NCI-H1417 (cell line): Measurements from ENCODE around the gene VPS51.

ENCODE experiments used
- DNase-seq, 3 experiments: peaks; one replicate each; lab custom pipeline; 2025; lab: John Stamatoyannopoulos, UW

VPS51 gene

DNA sequence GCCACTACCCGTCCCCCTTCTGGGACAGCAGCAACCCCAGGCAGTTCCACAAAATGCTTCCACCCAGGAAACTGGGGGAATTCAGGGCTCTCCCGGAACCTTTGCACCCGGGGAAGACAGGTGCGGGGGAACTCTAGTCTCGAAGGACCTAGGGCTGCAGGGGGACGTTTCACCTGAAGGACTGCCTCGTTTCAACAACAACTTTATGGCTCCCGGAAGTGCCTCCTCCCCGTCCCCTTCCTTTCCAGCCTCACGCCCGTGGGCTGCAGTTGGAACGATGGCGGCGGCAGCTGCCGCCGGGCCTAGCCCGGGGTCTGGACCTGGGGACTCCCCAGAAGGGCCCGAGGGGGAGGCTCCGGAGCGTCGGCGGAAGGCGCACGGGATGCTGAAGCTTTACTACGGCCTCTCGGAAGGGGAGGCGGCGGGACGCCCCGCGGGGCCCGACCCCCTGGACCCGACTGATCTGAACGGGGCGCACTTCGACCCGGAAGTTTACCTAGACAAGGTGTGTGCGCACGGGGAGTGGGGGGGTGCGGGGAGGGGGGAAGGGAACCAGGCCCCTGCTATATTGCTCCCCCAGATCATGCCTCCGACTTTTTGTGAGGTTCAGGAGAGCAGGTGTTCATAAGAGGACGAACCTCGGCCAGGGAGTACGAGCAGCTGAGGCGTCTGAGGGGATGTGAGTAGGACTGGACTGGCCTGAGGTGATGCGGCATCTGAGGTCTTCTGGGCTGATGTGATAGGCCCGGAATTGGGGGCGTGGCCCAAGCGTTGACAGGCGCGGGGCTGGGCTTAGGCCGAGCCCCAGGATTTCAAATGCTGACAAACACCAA lies at the start of gene VPS51:
Gene VPS51 (plus strand): TSS at position 241 of the 833 bp plus-strand sequence. CDS start 37 bp downstream, at position 278.
- peak; percentile 90 to 98 (median 96) for DNase-seq

DNA sequence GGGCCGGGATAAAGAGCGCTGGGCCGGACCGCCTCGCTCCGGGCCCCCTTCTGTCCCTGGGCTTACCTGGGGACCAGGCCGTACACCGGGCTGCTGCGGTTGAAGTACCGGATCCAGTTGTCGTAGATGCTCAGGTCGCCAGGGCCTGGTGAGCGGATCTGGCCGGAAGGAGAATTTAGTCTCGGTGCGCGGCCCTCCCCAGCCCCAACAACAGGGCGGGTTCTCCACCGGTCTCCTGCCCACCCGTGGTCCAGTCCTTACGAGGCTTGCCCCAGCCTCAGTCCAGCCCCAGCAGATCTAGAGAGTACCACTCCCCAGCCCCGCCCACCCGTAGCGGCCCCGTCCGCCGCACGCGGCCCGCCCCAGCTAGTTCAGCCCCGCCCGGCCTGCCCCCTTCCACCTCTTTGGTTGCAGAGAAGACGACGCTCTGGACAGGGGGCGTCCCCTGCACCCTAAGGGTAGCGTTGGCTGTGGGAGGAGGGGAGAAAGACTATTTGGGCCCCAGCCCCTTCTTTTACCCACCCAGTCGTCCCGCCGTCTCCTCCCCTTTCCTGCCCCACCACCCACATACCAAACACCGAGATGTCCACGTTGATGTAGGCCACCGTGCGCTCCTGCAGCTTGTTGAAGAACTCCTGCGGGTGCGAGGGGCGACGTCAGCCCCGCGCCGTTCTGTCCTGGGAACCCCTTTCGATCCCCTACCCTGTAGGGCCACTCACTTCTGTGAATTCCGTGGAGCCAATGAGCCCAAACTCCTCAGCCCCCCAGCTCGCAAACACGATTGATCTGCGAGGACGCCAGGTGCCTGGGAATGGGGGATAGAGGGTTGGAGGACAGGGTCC lies 48.2 kb upstream of the VPS51 start:
- no peak for DNase-seq

DNA sequence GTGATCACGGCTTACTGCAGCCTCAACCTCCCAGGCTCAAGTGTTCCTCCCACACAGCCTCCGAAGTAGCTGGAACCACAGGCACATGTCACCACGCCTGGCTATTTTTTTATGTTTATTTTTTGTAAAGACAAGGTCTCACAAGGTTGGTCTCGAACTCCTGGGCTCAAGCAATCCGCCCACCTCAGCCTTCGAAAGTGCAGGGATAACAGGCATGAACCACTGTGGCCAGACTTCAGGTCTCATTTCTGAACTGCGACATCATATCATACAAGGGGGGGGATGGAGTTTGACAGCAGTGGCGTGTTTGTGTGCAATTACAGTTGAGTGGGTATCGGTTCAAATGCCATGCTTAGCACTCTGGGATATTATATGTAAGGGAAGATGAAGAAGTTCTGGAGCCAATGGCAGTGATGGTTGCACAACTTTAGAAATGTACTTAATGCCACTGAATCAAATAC lies 44.6 kb upstream of the VPS51 start:
- no peak for DNase-seq

DNA sequence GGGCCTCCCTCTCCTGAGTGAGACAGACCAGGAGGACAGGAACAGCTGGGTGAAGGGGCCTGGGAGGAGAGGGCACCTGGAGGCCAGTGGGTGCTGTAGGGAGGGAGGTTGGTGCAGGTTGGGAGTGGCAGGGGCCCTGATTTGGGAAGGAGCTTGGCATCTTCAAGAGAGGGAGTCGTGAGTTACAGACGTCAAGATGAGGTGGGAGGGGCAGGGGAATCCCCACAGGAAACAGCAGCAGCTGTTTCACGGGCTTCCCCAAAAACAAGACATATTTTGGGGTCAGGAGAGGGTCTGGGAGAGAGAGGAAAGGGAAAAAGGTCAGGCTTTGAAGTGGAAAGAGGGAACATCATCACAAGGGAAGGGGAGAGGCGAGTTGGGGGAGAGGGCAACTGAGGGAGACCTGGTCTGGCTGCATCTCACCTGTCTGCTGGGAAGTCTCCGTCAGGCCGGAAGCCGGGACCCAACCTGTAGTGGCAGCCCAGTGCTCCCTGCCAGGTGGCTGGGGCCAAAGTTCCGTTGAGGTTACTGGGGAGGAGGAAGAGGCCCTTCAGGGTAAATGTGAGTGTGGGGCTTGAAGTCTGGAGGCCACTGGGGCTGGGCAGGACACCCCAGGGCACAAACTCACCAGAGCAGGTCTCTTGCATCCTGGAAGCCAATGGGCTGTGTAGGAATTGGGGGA lies 42.0 kb upstream of the VPS51 start:
- DNase-seq, result no peak

DNA sequence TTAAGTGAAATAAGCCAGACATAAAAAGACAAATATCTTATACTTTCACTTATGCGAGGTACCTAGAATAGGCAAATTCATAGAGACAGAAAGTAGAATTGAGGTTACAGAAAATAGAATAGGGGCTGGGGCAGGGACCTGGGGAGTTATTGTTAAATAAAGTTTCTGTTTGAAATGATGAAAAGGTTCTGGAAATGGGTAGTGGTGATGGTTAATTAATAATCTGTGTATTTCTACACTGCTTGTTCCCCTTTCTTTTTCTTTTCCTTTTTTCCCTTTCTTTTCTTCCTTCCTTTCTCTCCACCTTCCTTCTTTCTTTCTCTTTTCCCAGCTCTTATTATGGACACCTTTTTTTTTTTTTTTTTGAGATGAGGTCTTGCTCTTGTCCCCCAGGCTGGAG lies 40.5 kb upstream of the VPS51 start:
- no peak for DNase-seq

DNA sequence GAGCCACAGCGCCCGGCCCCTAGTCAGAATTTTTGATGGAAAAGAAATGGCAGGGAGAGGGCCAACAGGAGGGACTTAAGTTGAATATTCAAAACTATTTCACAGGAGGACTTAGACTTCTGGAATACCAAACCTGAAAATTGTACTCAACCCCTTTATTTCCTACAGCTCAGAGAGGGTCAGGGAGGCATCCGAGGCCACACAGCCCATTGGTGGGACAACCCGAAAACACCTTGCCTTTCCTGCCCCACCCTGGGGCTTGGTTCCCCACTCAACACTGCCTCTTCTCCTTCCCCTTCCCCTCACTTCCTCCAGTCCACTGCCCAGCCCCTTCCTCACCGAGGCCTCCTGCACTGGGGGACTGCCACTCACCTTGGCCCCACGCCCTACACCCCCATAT lies 39.0 kb upstream of the VPS51 start:
- no peak for DNase-seq

DNA sequence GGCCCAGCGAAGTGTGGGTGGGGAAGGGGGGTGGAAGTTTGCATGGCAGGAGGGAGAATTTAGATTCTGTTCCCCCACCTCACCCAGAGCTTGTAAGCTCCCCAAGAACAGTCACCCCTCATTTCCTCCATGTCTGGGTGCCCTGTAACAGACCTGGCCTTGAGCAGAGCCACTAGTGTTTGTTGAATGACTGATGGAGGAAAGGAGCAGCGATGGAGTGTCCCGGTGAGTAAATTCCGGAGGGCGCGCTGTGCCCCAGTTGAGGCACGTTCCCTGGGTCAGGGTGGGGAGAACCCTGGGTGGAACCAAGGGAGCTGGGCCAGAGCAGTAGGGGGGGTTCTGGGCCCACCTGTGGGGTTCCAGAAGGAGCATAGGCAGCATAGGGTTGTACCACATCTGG lies 38.5 kb upstream of the VPS51 start:
- no peak for DNase-seq

DNA sequence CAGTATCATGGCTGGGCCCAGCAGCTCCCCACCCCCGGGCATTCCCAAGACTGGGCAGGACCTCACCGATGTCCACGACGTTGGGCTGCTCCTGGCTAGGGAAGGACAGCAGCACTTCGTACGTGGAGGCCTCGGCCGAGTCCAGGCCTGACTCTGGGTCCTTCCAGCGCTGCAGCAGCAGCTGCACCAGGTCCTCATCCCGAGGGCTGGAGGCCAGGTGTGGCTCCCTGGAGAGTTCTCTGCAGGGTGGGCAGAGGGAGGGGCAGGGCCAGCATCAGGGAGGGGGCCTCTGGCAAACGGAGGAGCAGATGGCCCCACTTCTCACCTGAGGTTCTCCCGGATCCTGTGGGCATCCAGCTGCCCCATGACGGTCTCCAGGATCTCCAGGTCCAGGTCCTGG lies 38.0 kb upstream of the VPS51 start:
- DNase-seq, result peak in 2 of 3 experiments; percentile 60 to 76

DNA sequence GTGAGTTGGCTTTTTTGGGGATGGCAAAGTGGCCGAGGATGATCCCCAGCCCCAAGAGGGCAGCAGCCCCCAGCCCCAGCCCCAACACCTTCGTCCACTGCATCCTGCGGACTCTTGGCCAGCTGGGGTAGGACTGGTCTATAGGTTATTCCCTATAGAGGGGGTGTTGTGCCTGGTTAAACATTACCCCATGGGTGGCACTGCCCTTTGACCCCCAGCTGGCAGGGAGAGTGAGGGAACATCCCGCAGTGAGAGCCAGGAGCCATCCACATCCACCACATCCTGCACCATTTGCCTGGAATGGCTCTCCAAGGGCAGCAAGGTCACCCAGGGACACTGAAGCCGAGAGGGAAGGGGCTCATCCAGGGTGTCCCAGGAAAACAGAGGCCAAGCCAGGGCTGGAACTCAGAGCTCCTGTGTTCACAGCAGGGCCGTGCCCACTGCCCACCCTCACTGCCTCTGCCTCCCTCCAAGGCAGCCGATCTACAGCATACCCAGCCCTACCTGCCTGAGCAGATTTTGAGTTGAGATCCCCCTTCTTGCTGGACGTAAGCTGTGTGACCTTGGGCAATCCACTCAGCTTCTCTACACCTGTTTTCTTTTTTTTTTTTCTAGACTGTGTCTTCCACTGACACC lies 37.5 kb upstream of the VPS51 start, which contains the start of gene NAALADL1:
Gene NAALADL1 (minus strand): TSS at position 135 of the 636 bp plus-strand sequence. CDS start 32 bp downstream, at position 103.
- DNase-seq, result no peak

DNA sequence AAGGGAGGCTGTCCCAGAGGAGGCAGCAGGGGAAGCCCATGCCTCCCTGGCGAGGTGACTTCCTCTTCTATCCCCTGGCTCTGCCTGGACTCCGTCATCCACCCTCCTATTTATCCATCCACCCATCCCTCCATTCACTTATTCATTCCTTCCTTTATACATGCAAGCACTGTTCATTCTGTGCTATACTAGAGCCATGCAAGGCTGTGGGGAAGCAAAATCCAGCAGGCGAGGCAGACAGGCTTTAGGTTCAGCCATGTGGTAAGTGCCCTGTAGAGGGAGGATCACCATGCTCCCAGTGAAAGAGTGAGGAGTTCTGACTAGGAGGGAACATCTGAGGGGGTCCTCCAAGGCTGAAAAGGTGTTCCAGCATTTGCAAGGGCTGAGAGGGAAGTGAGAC lies 36.5 kb upstream of the VPS51 start:
- DNase-seq, result no peak

DNA sequence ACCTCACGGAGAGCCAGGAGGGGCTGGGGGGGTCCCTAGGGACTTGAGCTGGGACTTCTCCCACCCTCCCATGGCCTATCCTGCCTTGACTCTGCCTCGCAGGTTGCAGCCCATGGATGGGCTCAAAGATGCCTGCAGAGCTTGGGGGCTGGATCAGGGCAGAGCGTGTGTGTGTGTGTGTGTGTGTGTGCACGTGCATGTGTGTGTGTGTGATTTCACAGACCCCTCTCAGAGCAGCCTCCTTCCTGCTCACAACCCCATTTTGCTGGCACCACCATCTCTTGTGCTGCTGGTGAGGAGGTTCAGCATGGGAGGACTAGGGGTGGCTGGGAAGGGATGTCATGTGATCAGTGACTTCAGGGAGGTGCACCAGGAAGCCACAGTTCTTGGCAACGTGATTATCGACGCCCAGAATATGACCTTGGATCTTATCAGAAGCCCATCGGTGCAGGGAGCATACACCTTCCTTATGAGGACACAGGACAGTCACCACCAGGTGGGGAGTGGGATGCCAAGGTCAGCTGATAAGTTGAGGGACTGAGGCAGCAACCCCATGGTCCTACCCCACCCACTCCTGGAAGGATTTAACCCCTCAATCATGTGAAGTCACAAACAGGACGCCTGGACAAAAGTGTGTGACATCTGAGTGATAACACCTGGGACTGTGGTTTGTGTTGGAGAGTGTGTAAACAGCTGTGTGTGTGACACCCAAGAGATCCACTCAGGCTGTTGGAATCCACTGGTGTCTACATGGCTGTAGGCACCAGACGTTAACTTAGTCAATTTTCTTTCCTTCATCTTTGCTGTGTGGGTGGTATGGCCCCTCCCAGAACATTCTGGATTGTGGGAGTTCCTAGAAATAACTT lies 35.8 kb upstream of the VPS51 start:
- no peak for DNase-seq

DNA sequence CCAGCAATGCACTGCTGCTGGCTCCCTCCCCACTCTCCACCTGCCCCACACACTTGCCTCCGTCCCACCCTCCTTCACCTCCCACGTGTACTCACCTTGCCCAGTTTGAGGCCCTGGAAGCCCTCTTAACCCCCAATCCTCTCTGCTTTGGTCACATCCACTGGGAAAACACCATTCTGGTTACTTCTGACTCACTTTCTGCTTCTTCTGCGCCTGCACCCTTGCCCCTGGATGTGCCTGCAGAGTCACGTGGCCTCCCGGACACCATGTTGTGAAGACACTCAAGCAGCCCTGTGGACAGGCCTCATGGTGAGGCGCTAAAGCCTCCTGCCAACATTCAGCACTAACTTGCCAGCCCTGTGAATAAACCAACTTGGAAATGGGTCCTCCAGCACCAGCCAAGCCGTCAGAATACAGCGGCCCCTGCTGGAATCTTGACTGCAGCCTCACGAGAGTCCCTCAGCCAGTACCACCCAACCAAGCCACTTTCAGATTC lies 35.1 kb upstream of the VPS51 start:
- DNase-seq, result no peak

DNA sequence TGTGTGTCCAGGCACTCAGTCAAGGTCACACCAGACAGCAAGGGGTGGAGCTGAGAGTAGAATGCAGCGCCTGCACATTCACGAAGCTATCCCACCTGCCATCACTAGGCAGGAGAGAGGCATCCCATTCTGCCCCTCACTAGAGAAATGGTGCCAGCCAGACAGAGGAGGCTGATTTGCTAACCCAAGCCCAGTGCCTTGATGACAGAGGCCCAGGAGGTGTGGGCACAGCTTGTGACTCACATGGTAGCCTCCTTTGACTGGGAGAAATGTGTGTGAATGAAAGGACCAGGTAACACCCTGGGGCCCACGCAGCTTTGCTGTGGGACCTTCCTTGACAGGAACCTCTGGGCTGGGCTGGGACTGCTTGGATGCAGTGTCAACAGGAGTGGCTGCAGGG lies 32.5 kb upstream of the VPS51 start:
- DNase-seq, result no peak

DNA sequence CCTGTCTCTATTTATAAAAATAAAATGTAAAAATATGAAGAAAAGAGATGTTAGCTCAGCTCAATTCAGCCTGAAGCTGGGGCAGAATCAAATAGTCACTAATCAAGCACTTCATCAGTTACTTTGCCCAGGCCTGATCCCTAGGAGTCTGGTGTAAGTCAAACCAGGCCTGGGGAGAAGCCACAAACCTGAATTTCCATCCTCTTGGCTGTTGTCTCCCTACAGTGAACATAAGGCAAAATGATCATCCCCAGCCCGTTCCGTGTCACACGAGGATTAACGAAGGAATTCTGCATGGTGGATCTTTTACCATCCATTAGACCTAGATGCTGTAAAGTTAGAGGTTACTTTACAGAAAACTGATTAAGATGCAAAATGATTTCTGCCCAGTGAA lies 31.2 kb upstream of the VPS51 start:
- no peak for DNase-seq

DNA sequence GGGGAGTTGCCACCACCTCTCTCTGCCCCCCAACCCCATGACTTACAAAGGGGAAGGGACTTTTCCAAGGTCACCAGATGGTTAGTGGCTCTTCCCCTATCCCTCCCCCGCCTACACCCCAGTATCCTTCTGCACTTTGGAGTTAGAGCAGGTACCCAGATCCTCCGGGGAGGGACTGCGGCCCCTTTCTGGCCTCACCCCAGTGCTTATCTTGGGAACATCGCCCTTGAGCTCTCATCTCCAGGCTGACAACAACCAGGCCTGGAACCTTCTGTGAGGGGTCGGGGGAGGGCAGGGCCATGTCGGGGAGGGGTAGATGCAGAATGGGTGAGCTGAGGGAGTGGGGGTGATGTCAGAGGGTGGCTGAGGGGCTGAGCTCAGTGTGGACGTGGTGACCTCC lies 30.2 kb upstream of the VPS51 start:
- DNase-seq, result no peak

DNA sequence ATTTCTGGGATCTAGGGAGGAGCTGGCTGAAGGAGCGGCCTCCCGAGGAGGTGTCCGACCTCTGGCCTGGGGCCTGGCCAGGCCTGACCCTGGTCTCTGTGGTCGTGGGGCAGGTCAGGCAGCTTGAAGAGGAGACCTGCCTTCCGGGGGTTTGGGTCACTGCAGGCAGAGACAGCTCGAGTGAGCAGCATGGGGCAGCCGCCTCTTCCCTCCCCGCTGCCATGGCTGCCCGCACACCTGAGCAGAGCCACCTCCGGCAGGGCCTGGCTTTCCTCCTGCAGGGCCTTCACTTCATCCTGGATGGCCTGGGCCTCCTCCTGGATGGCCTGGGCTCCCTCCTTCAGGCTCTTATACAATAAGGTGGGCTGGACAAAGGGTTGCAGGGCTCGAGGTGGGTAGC lies 29.7 kb upstream of the VPS51 start:
- peak in 1 of 3 experiments; percentile 37 for DNase-seq

DNA sequence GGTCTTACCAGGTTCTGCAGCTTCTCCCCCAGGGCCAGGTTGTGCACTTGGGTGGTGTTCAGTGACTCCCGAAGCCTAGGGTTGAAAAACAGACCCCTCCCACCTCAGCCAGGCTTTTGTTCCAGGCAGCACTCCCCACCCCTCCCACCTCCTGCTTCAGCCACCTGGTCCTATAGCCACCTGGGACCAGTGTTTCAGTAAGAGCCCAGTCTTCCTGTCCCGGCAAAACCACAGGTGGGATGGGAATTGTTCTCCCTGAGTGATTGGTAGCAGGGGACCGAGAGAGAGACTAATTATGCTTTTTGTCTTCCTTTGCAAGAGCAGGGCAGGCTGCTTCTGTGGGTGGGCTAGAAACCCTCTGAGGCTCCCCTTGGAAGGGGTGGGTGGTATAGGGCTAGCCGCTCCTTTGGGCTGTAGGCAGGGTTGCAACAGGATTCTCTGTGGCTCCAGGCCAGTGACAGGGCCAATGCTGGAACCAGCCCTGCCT lies 29.2 kb upstream of the VPS51 start:
- DNase-seq, result peak; percentile 67 to 93 (median 77)

DNA sequence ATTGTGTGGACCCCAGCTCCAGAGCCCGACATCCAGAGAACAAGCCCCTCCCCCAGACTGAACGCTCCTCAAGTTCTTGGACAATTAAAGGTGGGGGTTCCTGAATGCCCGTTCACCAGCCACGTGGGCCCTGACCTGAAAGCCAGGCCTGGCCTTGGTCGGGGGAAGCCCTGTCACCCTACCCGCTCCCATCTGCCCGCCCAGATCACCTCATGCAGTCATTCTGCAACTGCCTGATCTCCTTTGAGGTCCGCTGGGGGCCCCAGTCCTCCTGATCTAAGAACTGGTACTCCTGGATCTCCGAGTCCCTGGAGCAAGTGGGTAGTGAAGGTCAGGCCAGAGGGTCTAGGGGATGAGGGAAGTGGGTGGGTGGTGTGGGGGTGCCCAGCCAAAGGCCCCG lies 28.6 kb upstream of the VPS51 start:
- no peak for DNase-seq

DNA sequence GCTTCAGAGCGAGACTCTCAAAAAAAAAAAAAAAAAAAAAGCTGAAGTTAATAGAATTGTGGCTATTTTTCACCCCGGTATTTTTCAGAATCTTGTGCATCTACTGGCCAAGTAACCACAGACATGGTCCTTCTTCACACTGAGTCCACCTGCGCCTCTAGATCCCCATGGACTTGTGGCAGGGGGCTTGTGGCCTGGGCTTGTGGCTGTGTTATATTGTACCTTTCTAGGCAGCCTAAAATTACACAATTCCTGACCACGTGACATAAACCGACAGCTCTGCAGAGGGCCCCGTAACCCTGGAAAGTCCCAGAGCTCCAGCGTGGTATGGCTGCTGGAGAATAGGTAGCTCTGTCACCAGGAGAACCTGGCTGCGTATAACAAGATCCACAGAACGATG lies 26.8 kb upstream of the VPS51 start:
- no peak for DNase-seq

DNA sequence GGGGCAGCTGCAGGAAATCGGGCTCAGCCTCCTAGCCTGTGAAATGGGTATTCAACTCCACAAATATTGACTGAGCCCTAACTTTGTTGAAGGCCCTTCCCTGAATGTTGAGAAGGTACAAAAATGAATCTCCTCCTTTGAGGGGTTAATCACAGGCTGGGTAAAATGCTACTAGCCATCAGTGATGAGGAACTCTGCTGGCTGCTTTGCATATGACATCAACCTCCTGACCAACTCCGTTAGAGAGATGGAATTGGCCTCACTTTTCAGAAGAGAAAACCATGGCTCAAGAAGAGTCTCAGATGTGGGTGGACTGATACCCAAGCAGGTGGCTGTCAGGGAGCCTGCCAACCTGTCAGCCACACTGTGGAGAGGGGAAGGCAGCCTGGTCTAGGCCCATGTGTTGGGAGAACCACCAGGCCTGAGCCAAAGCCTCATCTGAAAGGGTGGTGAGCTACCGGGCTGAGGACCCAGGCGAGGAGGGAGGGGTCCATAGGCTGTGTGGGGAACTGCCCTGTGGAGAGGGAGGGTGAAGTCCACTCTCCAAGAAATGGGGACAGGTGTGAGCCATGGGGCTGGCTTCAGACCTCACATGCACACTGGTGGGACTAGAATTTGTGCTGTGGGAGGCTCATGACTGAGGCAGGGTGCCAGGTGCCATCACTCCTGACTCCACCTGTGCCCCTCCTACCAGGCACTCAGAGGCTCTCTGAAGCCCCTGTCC lies 23.9 kb upstream of the VPS51 start:
- no peak for DNase-seq
